HPDE6-E6E7 (cell line): Measurements from ENCODE around the gene MMEL1.
"Not testable (repeated sequence)": the region's sequence is repeated elsewhere in the genome, so short reads cannot be mapped to it uniquely, and the experiment has no call there.

Experiments
- DNase-seq: peaks from one replicate; pipeline ENCODE4 v3.0.0; 2011; ENCODE audit warnings: missing footprints; ENCODE audit errors: extremely low spot score

Gene MMEL1

DNA sequence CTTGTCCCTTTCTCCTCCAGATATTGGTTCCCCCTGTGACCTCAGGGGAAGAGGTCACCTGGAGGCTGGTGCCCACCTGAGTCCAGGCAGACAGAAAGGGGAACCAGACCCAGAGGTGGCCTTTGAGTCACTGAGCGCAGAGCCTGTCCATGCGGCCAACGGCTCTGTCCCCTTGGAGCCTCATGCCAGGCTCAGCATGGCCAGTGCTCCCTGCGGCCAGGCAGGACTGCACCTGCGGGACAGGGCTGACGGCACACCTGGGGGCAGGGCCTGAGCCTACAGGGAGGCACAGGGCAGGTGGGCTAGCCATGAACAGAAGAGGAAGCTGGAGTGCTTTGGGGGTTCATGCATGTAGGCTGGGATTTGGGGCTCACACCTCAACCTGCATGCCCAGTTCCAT lies 74.0 kb downstream of the MMEL1 start:
- no peak for DNase-seq

DNA sequence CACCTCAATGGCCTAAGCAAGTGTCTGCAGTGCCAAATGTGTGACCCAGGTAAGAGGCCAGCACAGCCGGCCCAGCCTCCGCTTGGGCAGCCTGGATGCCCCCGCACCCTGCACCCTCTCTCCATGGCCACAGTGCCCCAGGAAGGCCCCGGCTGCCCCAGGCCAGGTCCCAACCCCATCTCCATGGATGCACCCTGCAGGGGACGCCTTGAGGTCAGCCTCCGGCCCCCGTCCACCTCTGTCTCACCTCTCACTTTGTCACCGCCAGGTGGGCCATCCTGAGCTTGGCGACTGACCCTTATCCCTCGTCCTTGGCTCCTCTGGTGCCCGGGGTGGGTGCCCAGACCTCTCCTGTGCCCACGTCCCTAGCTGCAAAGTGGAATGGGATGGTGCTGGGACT lies 74.4 kb downstream of the MMEL1 start:
- DNase-seq: no peak

DNA sequence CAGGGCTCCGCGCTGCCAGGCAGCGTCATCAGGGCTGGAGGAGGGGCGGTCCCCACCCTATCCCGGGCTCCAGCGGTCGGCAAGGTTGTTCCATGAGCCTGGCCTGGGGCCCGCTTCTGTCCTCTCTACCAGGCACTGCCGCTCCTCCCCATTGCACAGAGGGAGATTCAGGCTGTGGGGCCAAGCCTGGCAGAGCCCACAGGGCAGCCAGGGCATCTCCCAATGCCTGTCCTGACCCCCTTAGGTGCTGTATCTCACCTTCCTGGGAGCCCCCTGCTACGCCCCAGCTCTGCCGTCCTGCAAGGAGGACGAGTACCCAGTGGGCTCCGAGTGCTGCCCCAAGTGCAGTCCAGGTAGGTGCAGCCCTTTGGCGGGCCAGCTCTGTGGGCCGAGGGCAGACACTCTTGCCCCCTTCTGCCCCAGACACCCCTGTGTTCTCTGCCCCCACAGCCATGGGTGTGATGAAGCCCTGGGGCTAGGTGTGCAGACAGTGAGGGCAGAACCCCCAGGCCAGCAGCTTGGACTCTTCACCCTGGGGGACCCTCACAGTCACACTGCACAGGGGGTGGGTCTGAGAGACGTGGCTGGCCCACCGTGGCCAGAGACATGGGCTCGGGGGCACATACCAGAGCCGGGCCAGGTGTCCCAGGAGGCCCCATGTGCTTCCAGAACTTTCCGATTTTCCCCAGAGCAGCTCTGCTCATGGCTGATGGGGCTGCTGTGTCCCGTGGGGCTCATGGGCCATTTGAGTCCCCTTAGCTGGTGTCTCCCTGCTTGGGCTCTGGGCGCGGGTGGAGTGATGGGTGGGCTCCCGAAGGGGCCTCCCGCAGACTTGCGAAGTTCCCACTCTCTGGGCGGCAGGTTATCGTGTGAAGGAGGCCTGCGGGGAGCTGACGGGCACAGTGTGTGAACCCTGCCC lies 75.1 kb downstream of the MMEL1 start:
- no peak for DNase-seq

DNA sequence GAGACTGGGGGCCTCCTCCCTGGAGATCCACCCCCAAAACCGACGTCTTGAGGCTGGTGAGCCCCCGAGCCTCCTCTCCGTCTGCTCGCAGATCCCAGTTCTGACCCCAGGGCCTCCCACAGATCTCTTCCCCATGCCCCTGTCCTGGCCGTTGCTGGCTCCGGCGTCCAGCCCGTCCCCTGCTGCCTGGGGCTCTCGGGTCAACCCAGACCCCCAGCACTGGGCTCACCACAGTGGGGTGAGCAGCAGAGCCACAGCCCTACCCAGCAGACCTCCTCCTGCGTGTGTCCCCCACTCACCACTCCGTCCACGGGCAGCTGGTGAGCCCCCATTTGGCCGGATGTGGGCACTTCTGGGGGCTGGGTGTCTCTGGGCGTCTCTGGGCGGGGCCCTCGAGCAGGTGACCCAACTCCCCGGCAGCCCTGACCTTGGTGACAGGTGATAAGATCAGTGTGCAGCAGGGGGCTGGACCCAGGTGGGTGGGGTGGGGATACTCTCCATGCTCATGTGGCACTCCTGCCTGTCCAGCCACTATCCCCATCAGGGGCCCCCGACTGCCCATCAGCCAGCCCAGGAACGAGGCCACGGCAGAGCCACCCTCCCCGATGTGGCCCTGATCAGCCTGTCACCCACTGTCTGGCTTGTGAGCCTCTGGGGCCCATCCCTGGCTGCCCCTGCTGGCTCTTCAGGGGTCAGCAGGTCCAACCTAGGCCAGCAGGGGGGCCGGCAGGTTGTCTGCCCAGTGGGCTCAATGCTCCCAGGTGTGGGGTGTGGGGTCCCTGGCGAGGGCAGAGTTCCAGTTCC lies 75.9 kb downstream of the MMEL1 start:
- DNase-seq: no peak

DNA sequence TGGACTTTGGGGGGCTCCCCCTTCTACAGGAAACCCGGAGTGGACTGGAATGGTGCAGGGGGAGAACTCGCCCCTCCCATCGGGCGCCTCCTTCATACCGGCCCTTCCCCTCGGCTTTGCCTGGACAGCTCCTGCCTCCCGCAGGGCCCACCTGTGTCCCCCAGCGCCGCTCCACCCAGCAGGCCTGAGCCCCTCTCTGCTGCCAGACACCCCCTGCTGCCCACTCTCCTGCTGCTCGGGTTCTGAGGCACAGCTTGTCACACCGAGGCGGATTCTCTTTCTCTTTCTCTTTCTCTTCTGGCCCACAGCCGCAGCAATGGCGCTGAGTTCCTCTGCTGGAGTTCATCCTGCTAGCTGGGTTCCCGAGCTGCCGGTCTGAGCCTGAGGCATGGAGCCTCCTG lies 76.5 kb downstream of the MMEL1 start, which contains the start of gene TNFRSF14:
Gene TNFRSF14, plus strand, starts transcription at position 95 of the 401 bp plus-strand sequence. Its CDS starts 294 bp downstream, at position 389.
- DNase-seq: peak; percentile 74

DNA sequence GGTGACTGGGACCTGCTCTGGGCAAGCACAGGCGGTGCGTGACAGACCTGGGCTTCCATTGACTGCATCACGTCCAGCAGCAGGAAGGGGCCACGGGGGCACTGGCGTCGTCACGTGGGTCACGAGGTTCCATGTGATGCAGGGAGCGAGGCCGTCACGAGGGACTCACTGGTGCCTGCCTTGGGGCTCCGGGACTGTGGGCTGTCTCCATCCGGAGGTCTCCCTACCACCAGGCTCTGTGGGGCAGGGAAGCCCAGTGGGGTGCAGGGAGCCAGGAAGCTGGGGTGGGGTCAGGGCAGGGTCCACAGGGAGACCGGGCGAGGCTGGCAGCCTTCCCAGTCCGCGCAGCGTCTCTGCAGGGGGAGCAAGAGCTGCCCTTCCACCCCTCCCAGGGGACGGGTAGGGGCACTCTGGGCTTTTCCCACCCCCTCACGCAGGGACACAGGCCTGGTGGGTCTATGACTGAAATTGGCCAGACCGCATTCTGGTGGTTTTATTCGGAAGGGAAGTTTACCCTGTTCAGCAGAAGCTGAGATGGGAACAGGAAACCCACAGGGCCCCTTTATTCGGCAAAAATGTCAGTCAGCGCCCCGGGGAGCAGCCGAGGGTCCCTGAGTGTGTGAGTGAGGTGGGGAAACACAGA lies 77.1 kb downstream of the MMEL1 start:
- DNase-seq: no peak

DNA sequence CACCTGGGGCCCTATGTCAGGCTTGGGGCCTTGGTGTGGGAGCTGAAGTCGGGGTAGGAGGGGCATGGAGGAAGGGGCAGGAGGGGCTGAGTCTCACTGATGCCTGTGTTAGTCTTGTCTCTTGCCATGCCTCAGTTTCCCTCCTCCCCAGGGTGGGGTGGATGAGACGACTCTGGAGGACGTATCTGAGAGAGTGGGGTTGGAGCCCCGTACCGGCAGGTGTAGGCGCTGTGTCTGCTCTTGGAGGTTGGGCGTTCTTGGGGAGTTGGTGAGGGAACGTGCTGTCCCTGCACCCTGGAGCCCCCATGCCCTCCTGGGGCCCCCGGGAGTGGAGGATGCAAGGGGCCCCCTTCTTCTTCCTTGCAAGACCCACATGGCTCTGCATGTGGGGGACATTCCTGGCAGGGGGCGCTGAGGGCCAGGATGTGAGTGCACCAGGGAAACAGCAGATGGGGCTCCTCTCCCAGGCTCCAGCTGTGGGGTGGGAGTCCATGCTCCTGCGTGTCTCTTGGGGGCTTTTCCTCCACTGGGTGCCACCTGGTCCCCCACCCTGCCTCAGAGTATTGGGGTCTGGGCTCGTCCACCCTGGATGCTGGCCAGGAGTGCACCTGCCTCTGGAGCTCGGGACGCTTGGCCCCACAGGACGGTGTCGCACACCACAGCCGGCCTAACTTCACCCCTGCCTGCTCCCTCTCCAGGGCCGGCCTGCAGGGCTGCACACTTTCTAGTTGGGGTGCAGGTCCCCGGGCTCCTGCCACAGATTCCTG lies 78.0 kb downstream of the MMEL1 start:
- no peak for DNase-seq

DNA sequence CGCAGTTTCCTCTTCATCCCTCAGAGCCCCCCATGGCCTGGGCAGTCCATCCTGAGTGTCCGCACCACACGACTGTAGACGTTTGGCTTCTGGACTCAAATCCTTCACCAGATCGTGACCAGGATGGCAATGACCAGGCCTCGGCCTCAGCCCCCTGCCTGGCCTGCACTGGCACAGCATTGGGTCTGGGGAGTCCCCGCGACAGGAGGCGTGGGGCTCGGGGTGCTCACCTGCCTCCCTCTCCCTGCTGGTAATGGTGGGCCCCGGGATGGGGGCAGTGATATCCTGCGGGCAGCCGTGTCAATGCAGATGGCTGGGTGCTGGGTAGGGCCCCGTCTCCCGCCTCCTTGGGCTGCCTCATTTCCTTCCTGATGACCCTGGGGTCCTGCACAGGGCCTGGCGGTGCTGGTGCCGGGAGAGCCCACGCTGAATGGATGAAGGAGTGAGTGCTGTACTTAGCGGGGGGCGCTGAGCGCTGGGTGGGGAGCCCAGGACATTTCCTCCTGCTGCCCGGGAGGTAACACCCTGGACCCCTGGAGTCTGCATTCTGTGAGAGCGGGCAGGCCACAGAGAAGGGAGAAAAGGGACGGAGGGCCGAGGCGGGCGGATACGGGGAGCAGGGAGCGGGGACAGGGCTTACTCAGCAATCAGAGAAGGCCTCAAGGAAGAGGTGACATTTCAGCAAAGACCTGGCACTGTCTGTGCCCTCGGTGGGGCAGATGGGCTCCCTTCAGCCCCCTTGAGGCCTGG lies 78.8 kb downstream of the MMEL1 start:
- DNase-seq: no peak

DNA sequence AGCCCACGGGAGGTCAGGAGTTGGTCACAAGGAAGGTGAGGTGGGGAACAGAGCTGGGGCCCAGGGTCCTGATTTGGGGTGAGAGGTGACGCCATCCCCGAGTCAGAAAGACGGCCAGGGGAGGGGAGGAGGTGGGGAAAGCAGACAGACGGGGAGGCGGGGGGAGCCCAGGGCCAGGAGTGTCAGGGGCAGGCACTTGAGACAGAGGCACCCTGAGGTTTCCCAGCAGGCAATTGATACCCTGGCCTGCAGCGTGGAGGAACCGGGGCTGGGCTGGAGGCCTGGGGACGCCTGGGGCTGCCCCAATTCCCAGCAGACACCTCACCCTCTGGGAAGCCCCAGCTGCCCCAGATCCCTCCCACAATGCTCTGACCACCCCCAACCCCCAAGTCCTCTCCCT lies 79.7 kb downstream of the MMEL1 start:
- not testable (repeated sequence) for DNase-seq

DNA sequence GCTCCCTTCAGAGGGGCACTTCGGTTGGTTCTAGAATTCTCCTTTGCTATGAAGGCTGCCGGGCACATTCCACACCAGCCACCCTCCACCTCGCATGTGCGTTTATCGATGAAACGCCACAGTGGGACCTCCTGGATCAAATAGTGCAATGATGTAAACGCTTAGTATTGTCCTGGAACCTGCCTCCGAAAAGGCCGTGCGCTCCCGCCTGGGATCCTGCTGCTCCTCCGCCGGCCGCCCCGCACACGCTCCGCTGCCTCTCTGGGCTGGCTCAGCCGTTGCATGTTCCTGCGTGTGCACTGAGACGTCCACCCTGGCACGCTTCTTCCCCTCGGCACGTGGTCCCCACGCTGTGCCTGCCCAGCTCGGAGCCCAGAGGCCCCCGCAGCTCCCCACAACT lies 80.6 kb downstream of the MMEL1 start:
- no peak for DNase-seq

DNA sequence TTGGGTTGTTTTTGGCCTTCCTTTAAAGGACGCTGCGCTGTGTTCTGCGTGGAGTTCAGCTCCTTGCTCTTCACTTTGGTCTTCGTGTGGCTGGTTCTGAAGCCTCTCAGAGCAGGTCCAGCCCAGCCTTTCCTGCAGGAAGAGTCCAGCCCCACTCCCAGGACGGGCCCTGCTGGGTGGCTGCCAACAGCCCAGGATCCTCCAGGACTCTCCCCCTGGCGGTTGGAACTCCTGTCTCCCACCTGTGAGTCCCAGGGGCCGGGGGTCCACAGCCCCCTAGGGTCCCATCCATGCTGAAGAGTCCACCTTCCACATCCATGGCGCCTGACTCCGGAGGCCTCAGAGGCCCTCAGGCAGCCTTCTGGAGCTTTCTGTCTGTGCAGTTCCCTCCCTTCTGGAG lies 81.3 kb downstream of the MMEL1 start:
- not testable (repeated sequence) for DNase-seq

DNA sequence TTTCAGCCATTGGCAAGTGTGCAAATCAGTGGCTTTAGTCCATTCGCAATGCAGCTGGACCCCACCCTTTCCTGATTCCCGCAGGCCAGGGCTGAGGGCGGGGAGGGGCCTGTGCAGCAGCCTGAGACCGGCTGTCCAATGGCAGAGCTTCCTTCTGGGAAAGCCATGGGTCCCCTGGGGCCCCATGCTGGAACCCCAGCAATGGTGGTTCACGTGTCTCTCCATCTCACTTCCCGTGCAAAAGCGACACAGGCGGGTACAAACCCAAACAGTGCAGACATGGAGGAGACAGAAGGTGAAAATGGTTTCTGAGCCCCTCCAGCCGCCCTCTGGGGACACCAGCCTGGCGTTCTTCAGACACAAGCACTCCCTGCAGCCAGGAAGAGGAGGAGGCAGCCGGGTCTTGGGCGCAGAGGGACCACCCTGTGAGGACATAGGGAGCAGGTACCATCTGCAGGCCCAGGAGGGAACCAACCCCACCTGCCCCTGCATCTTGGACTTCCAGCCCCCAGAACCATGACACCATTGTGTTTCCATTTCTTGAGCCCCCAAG lies 82.4 kb downstream of the MMEL1 start:
- not testable (repeated sequence) for DNase-seq

DNA sequence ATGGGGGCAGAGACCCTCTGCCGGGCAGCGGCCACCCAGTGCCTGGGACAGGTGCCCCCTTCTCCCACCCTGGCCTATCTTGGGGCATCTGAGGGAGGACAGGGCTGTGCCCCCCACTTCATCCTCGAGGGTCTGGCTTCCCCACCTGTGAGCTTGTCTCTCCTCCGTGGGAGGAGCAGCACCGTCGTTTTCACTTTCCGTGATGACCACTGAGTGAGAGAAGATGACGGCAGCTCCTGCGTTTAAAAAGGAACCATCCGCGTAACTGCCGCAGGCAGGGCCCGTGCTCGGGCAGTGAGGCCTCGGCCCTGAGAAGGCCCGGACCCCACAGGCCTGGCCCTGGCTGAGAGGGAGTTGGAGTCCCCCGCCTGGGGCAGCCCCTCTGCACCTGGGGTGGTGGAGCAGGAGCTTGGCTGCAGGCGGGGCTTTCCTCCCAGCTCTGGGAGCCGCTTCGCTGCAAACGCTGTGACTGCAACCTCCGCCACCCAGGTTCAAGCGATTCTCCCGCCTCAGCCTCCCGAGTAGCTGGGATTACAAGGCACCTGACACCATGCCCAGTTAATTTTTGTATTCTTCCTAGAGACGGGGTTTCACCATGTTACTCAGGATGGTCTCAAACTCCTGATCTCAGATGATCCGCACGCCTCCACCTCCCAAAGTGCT lies 83.3 kb downstream of the MMEL1 start:
- DNase-seq: not testable (repeated sequence)

DNA sequence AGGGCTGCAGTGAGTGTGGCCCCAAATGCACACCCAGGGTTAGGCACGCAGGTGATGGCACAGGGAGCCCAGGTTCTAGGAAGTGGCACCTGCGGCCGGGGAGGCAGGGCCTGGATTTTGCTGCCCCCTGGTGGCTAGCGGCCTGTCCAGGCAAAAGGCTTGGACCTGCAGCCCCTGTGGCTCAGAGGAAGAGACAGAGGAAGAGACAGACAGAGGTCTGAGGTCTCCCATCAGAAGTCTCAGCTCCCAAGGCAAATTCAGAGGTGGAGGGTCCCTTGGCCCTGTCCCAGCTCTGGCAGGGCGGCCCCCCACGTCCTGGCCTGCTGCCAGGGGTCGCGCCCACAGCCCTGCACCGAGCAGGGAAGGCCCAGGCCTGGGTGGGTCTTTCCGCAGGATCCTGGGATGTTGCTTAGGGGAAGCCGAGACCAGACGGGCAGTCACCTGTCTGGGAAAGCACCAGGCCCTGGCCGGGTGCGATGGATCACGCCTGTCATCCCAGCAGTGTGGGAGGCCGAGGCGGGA lies 84.7 kb downstream of the MMEL1 start:
- DNase-seq: no peak

DNA sequence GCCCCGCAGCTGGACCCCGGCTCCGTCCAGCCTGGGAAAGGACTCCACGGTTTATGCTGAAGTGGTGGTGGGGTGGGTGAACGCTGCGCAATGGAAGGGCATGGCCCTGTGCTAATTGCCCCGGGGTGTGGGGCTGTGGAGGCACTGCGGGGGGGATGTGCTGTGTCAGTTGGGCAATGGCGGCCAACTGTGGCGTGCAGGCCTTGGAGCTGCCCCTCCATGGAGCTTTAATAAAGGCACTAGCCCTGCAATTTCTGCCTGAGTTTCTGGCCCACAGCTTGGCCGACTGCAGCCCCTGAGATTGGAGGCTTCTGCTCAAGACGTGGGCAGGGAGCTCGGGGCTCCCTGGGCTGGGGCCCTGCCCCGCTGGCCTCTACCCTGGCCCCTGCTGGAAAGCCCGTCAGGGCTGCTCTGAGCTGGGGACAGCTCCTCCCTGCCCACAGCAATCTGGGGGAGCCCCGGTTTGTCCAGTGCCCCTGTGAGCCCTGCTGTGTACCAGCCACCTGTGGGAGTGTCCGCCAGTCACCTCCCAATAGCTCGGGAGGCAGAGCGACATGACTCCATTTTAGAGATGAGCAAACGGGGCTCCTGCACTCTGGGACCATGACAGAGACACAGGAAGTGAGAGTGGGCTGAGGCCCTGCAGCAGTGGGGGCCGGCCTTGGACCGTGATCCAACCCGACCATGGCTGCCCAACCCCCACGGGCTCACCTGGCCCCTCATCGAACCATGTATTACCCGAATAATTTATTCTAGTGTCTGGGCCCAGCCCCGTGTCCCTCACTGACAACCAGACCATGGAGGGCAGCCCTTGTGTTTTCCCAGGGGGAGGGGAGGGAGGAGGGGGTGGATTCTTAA lies 85.4 kb downstream of the MMEL1 start:
- DNase-seq: no peak

DNA sequence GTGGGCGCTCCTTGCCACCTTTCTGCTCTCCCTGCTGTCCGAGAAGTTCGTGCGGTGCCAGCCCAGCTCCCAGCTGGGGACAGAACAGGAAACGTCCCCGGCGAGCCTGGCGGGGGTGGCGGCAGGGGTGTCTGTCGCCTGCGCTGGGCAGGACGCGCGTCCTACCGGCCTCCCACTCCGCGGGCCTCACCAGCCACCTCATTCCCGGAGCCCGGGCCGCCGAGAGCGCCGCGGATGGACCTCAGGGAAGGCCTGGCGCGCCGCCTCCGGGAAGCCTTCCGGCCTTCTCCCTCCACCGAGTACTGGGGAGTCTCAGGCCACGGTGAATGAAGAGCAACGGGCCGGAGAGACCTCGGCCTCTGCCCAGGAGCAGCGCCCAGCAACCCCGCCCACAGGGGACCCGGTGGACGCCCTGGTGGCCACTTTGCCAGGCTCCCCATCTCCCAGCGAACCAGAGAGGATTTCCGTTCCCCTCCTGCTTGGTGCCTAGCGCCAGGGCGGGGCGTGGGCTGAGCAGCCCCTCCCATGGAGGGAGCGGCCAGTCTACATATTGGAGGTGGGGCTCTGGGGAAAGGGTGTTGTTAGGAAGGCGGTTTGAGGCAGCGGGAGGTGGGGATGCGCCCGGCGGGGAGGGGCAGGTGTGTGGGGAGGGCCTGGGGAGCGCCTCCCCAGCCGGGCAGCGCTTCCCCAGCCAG lies 86.2 kb downstream of the MMEL1 start:
- DNase-seq: peak; percentile 84

DNA sequence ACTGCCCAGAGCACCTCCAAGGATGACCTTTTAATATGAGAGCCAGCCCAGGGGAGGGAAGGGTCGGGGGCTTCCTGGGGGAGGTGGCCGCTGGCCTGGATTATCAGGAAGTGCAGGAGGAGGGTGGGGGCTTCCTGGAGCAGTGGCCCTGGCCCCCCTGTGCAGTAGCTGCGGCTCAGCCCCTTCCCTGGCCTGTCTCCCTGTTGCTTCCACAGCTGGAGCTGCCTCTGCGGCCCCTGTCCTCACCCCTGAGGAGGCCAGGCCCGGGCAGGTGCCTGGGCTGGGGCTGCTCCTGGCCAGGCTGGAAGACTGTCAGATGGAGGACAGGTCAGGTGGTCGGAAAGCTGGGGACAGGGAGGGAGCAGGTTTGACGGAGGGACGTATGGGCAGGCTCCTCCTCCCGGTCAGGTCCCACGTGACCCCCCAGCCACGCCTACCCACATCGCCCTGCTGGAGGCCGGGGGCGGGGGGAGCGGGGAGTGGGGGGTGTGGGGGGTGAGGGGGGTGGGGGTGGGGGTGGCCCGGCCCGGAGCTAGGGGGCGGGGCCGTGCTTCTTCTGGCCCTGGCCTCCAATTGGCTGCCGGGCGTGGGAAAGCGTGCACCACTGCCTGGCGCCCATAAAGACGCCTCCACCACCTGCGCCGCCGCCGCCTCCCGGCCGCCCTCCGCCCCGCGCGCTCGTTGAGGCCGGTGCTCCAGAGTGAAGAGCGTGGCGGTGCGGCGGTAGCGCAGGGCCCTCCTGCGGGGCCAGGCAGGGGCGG lies 86.9 kb downstream of the MMEL1 start:
- peak; percentile 83 for DNase-seq
